Naive thymus-derived CD4-positive, alpha-beta T cell (primary cell): ENCODE data around the gene ANKMY2. TPM values are rescaled to one million over a fixed set of nuclear protein-coding genes. Genes with fewer than 3 reads are reported as not detected.
"Not testable (repeated sequence)": the region's sequence is repeated elsewhere in the genome, so short reads cannot be mapped to it uniquely, and the experiment has no call there.

Experiments used
- ATAC-seq: fragments of 150-1000 bp; cut with Tn5 transposase; 2 replicates; pipeline ENCODE4 v1.10.0; 2021; ENCODE audit warnings: mild to moderate bottlenecking, moderate library complexity
- CTCF ChIA-PET: fragments of 350-600 bp; sonication (Branson Sonifier 250); formaldehyde crosslinking; loops from one replicate; lab custom pipeline; 2021; ENCODE audit warnings: antibody characterized with exemption; lab: Charles Lee
- POLR2A ChIA-PET: fragments of 350-600 bp; sonication (Branson Sonifier 250); formaldehyde crosslinking; loops from one replicate; lab custom pipeline; 2021; ENCODE audit warnings: antibody characterized with exemption, inconsistent platforms; lab: Charles Lee
- DNase-seq, 9 donors: peaks; one replicate each; pipeline versions ENCODE4 v3.0.0 to v3.0.0-alpha.2; 2020 to 2022; ENCODE audit warnings: mixed read lengths in 1 of 9
- H3K27ac ChIP-seq: one replicate; pipeline ENCODE4 v1.7.0; 2013; ENCODE audit warnings: mild to moderate bottlenecking, low read depth, low read length, moderate library complexity
- H3K27me3 ChIP-seq, 2 donors: one replicate each; pipeline ENCODE4 v1.7.0; 2013; ENCODE audit warnings: low read length in 2 of 2, mild to moderate bottlenecking in 2 of 2, moderate library complexity in 2 of 2; ENCODE audit not compliant: control insufficient read depth in 2 of 2, insufficient read depth in 2 of 2
- H3K36me3 ChIP-seq, 3 experiments: 1 replicate in 2 of 3; 2 replicates in 1 of 3; pipeline ENCODE4 v1.7.0; 2013; ENCODE audit warnings: low read length in 3 of 3, mild to moderate bottlenecking in 3 of 3, moderate library complexity in 1 of 3; ENCODE audit not compliant: insufficient read depth in 3 of 3, control insufficient read depth in 2 of 3
- H3K4me1 ChIP-seq, 2 donors: one replicate each; pipeline ENCODE4 v1.7.0; 2013; ENCODE audit warnings: low read length in 2 of 2, mild to moderate bottlenecking in 2 of 2, moderate library complexity in 1 of 2; ENCODE audit not compliant: control insufficient read depth in 2 of 2, insufficient read depth in 2 of 2
- H3K4me3 ChIP-seq: 2 replicates; pipeline ENCODE4 v1.7.0; 2013; ENCODE audit warnings: mild to moderate bottlenecking, low read length
- H3K9me3 ChIP-seq, 3 experiments: 1 replicate in 2 of 3; 2 replicates in 1 of 3; pipeline ENCODE4 v1.7.0; 2013; ENCODE audit warnings: low read length in 3 of 3; ENCODE audit not compliant: control insufficient read depth in 2 of 3
- H3K27ac Mint-ChIP-seq, 9 donors: one replicate each; pipeline ENCODE4 v1.8.0; 2020 to 2022; ENCODE audit warnings: mixed read lengths in 9 of 9, mild to moderate bottlenecking in 8 of 9, moderate library complexity in 5 of 9, inconsistent platforms in 2 of 9
- H3K27me3 Mint-ChIP-seq, 5 donors: one replicate each; pipeline ENCODE4 v1.8.0; 2021 to 2022; ENCODE audit warnings: mixed read lengths in 5 of 5, mild to moderate bottlenecking in 1 of 5
- H3K36me3 Mint-ChIP-seq, 5 donors: one replicate each; pipeline ENCODE4 v1.8.0; 2020 to 2022; ENCODE audit warnings: mixed read lengths in 5 of 5, mild to moderate bottlenecking in 3 of 5, inconsistent platforms in 1 of 5
- H3K4me1 Mint-ChIP-seq, 7 donors: one replicate each; pipeline ENCODE4 v1.8.0; 2020 to 2022; ENCODE audit warnings: mixed read lengths in 7 of 7, mild to moderate bottlenecking in 3 of 7, inconsistent platforms in 1 of 7
- H3K4me3 Mint-ChIP-seq, 10 donors: one replicate each; pipeline ENCODE4 v1.8.0; 2020 to 2022; ENCODE audit warnings: mild to moderate bottlenecking in 10 of 10, mixed read lengths in 10 of 10, moderate library complexity in 6 of 10, inconsistent platforms in 2 of 10
- H3K9me3 Mint-ChIP-seq, 11 donors: one replicate each; pipeline ENCODE4 v1.8.0; 2020 to 2022; ENCODE audit warnings: mixed read lengths in 11 of 11, mild to moderate bottlenecking in 4 of 11, inconsistent platforms in 1 of 11, moderate library complexity in 1 of 11
- intact Hi-C, 2 donors: fragments of 100-400 bp; cut with micrococcal nuclease; formaldehyde crosslinking; loops; one replicate each; pipeline ENCODE4 v1.15.1; 2023
- polyA plus RNA-seq, 2 donors: library from polyadenylated mRNA; unstranded; fragments of 300-500 nt; fragmentation: Illumina TruSeq; gene quantifications; one replicate each; pipeline ENCODE4 v1.2.3, GENCODE V29; 2021
- total RNA-seq, 6 experiments: library from RNA in 5 of 6; stranded (reverse) in 5 of 6; gene quantifications; 1 replicate in 5 of 6; 2 replicates in 1 of 6; pipeline ENCODE4 v1.2.3 and lab custom pipeline; 2021 to 2026

Gene ANKMY2
- total and polyA plus RNA-seq, 7 experiments from 2014 or later = 6.3 to 16.4 (median 11.8) TPM

GRCh38 chr7:16685535-16685934 is 40.0 kb upstream of the ANKMY2 start:
- no peak for DNase-seq
- H3K9me3 ChIP-seq = no peaks in the 10 kb centered on the region
- Mint-ChIP-seq H3K9me3 (no peaks in the 10 kb centered on the region), H3K27me3 (no peaks in the 10 kb centered on the region), H3K4me1 (peaks cover 12 to 33% (median 28%) of the 10 kb centered on the region in 7 donors), H3K27ac (peak overlapping the region in 7 of 9 donors; percentile 58 to 90 (median 68)), H3K4me3 (peak overlapping the region in 6 of 10 donors; percentile 9 to 63 (median 34)), H3K36me3 (peaks cover 5 to 48% (median 30%) of the 10 kb centered on the region in 5 donors)
- ChIA-PET POLR2A (no interaction called here), CTCF (no interaction called here)
- peaks cover 0 to 5% of the 10 kb centered on the region in 2 donors for H3K4me1 ChIP-seq
- peaks cover 0 to 2% of the 10 kb centered on the region in 2 donors for H3K27me3 ChIP-seq
- no peak overlapping the region for H3K4me3 ChIP-seq
- no peak for ATAC-seq
- H3K27ac ChIP-seq = no peak overlapping the region
- intact Hi-C loops = loop anchor here (2.0 kb wide), 2 partner anchors 39 to 41 kb away; partner anchors contain the start of genes ANKMY2 (in 1 of the 2) and BZW2 (in 1 of the 2)
- H3K36me3 ChIP-seq = peaks cover 5 to 10% (median 5%) of the 10 kb centered on the region in 3 experiments

GRCh38 chr7:16684935-16685334 is 39.4 kb upstream of the ANKMY2 start:
- peaks cover 10 to 53% (median 32%) of the 10 kb centered on the region in 5 donors for H3K36me3 Mint-ChIP-seq

GRCh38 chr7:16678645-16679566 is 33.4 kb upstream of the ANKMY2 start:
- peaks cover 15 to 69% (median 54%) of the 10 kb centered on the region in 5 donors for H3K36me3 Mint-ChIP-seq
- H3K9me3 ChIP-seq, H3K4me1 ChIP-seq, CTCF ChIA-PET, ATAC-seq, H3K4me1 Mint-ChIP-seq, H3K27me3 Mint-ChIP-seq, H3K9me3 Mint-ChIP-seq, H3K27ac ChIP-seq, H3K4me3 Mint-ChIP-seq, H3K4me3 ChIP-seq, intact Hi-C loops, POLR2A ChIA-PET, DNase-seq, H3K27me3 ChIP-seq: not testable (repeated sequence)
- peaks cover 0 to 37% (median 5%) of the 10 kb centered on the region in 3 experiments for H3K36me3 ChIP-seq
- H3K27ac Mint-ChIP-seq = peak overlapping the region in 1 of 9 donors; percentile 38

More at GRCh38 chr7:16684935-16685334, 39.4 kb upstream of the ANKMY2 start:
- no peaks in the 10 kb centered on the region for H3K9me3 Mint-ChIP-seq
- Histone ChIP-seq H3K36me3 (peaks cover 5 to 12% (median 5%) of the 10 kb centered on the region in 3 experiments), H3K4me1 (peaks cover 0 to 5% of the 10 kb centered on the region in 2 donors), H3K9me3 (no peaks in the 10 kb centered on the region), H3K27me3 (peaks cover 0 to 2% of the 10 kb centered on the region in 2 donors), H3K4me3 (no peak overlapping the region), H3K27ac (peak overlapping the region; percentile 49)
- H3K4me1 Mint-ChIP-seq = peaks cover 15 to 33% (median 28%) of the 10 kb centered on the region in 7 donors
- ChIA-PET CTCF (interaction anchor here (1.0 kb wide), 1 partner anchor 10 kb away, joined by 3 read pairs; no protein-coding TSS in a partner anchor), POLR2A (no interaction called here)
- no peaks in the 10 kb centered on the region for H3K27me3 Mint-ChIP-seq
- peak overlapping the region in 7 of 10 donors; percentile 2 to 63 (median 37) for H3K4me3 Mint-ChIP-seq
- intact Hi-C loops = loop anchor here (2.0 kb wide), 2 partner anchors 38 to 40 kb away; partner anchors contain the start of genes ANKMY2 (in 1 of the 2) and BZW2 (in 1 of the 2)
- H3K27ac Mint-ChIP-seq = peak overlapping the region in 8 of 9 donors; percentile 48 to 90 (median 66)
- ATAC-seq (peak; percentile 57), DNase-seq (peak in 6 of 9 donors; percentile 8 to 38 (median 22))

GRCh38 chr7:16677978-16678494 is 32.5 kb upstream of the ANKMY2 start:
- ChIA-PET CTCF (no interaction called here), POLR2A (no interaction called here)
- Mint-ChIP-seq H3K27ac (no peak overlapping the region), H3K4me1 (peaks cover 0 to 5% (median 0%) of the 10 kb centered on the region in 7 donors), H3K36me3 (peaks cover 10 to 63% (median 52%) of the 10 kb centered on the region in 5 donors), H3K9me3 (no peaks in the 10 kb centered on the region), H3K27me3 (no peaks in the 10 kb centered on the region), H3K4me3 (no peak overlapping the region)
- intact Hi-C loops = loop anchor here in 1 of 2 donors (2.0 kb wide), 1 partner anchor 17 kb away; no protein-coding TSS in a partner anchor
- Histone ChIP-seq H3K36me3 (peaks cover 0 to 37% (median 5%) of the 10 kb centered on the region in 3 experiments), H3K27me3 (peaks cover 0 to 2% of the 10 kb centered on the region in 2 donors), H3K27ac (no peak overlapping the region), H3K4me3 (no peak overlapping the region), H3K4me1 (no peaks in the 10 kb centered on the region), H3K9me3 (no peaks in the 10 kb centered on the region)
- no peak for DNase-seq
- no peak for ATAC-seq

GRCh38 chr7:16675277-16675676 is 29.7 kb upstream of the ANKMY2 start:
- intact Hi-C loops = no loop called here
- peaks cover 0 to 8% (median 0%) of the 10 kb centered on the region in 11 donors for H3K9me3 Mint-ChIP-seq
- H3K4me1 Mint-ChIP-seq = peaks cover 5 to 16% (median 10%) of the 10 kb centered on the region in 7 donors
- DNase-seq (no peak), ATAC-seq (no peak)
- no peaks in the 10 kb centered on the region for H3K27me3 Mint-ChIP-seq
- peaks cover 0 to 29% (median 5%) of the 10 kb centered on the region in 3 experiments for H3K36me3 ChIP-seq
- peaks cover 13 to 63% (median 54%) of the 10 kb centered on the region in 5 donors for H3K36me3 Mint-ChIP-seq
- no peaks in the 10 kb centered on the region for H3K27me3 ChIP-seq
- H3K27ac Mint-ChIP-seq = no peak overlapping the region
- no peak overlapping the region for H3K27ac ChIP-seq
- no peak overlapping the region for H3K4me3 Mint-ChIP-seq
- ChIA-PET CTCF (interaction anchor here (0.7 kb wide), 1 partner anchor 52 kb away, joined by 3 read pairs; no protein-coding TSS in a partner anchor), POLR2A (no interaction called here)
- no peaks in the 10 kb centered on the region for H3K4me1 ChIP-seq
- no peak overlapping the region for H3K4me3 ChIP-seq
- no peaks in the 10 kb centered on the region for H3K9me3 ChIP-seq

- peaks cover 8 to 30% (median 14%) of the 10 kb centered on the region in 7 donors for H3K4me1 Mint-ChIP-seq
- H3K9me3 ChIP-seq = no peaks in the 10 kb centered on the region
- H3K4me3 Mint-ChIP-seq = no peak overlapping the region
- peaks cover 0 to 11% (median 0%) of the 10 kb centered on the region in 11 donors for H3K9me3 Mint-ChIP-seq
- POLR2A ChIA-PET = no interaction called here
- H3K27ac ChIP-seq = no peak overlapping the region
- H3K4me1 ChIP-seq = no peaks in the 10 kb centered on the region
- CTCF ChIA-PET = no interaction called here
- peaks cover 4 to 62% (median 52%) of the 10 kb centered on the region in 5 donors for H3K36me3 Mint-ChIP-seq
- no peak overlapping the region for H3K4me3 ChIP-seq
- no peaks in the 10 kb centered on the region for H3K27me3 Mint-ChIP-seq
- ATAC-seq = no peak
- H3K27ac Mint-ChIP-seq = no peak overlapping the region
- H3K36me3 ChIP-seq = peaks cover 0 to 27% (median 5%) of the 10 kb centered on the region in 3 experiments
- H3K27me3 ChIP-seq = no peaks in the 10 kb centered on the region
- intact Hi-C loops = no loop called here
- no peak for DNase-seq
These were observed 26.3 kb upstream of the ANKMY2 start for GRCh38 chr7:16671811-16672210.
